ENCODE data around the gene RIPOR2. TPM values are rescaled to one million over a fixed set of nuclear protein-coding genes. Genes with fewer than 3 reads are reported as not detected.
"Not testable (repeated sequence)": the region's sequence is repeated elsewhere in the genome, so short reads cannot be mapped to it uniquely, and the experiment has no call there.

The RIPOR2 gene
- total and polyA plus RNA-seq, 10 of the 15 experiments (the other 5 are each of a cell fraction or from before 2014, with no cell fraction given) = 22.2 to 48.2 (median 34.7) TPM

DNA sequence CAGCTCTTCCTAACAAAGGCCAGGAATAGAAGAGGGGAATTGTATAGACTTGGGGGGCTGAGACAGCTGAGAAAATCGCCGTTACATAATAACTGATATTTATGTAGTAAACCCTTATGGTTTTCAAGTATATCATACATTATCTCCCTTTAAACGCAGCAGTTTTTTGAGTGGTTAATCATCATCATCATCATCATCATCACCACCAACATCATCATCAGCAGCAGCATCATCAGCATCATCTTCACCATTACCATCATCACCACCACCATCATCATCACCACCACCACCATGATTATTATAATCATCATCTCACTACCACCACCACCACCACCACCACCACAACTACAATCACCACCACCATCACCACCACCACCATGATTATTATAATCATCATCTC is 9.1 kb downstream of the RIPOR2 start:
- intact Hi-C loops (cut with micrococcal nuclease; ENCODE audit: unreplicated experiment); H3K4me2 ChIP-seq (ENCODE audit: control insufficient read depth, insufficient read depth): not testable (repeated sequence)
- CTCF ChIA-PET = interaction anchor here (1.0 to 3.1 kb wide), 6 partner anchors 8 to 91 kb away, joined by 4 to 28 read pairs (median 8); partner anchors contain the start of gene RIPOR2

DNA sequence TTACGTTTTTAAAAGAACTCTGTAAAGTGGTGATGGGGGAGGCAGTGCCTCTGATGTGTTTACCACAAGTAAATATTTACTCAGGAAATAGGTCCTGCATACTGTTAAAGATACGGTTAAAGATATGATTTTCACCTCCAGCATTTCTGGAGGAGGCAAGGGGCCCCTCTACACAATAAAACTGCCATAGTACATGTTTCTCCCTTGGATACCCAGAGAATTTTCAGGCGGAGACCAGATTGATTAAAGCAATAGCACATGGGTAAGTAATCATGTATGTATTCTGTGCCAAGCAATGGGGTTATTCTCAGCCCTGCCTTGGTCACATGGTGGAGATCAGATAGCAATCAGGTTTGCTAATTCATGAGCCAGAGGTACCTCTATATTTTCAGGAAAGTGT is 9.6 kb downstream of the RIPOR2 start:
- Histone ChIP-seq H3K9me3 (replicated peaks; ENCODE audit: control insufficient read depth, insufficient read depth, low read length) (no peaks in the 10 kb centered on the region; the same call in 2 of the 3 replicates), H3K4me3 (no peak overlapping the region), H4K20me1 (ENCODE audit: control insufficient read depth, insufficient read depth) (no peaks in the 10 kb centered on the region), H3K4me1 (ENCODE audit: control insufficient read depth, insufficient read depth, low read length) (peaks cover 52% of the 10 kb centered on the region), H3K36me3 (ENCODE audit: control insufficient read depth in 2 of 2, insufficient read depth in 2 of 2, low read length in 1 of 2) (no peaks in the 10 kb centered on the region), H3K27me3 (replicated peaks in 1 of 2; ENCODE audit: control insufficient read depth in 2 of 2, insufficient read depth in 2 of 2, low read length in 1 of 2) (no peaks in the 10 kb centered on the region), H3K9ac (ENCODE audit: control insufficient read depth, insufficient read depth, low read length) (no peak overlapping the region), H3K4me2 (ENCODE audit: control insufficient read depth, insufficient read depth) (no peak overlapping the region), H3K79me2 (ENCODE audit: control insufficient read depth, insufficient read depth, low read length) (peaks cover 48% of the 10 kb centered on the region), H3K27ac (ENCODE audit: control insufficient read depth, insufficient read depth) (no peak overlapping the region), H2AFZ (ENCODE audit: control insufficient read depth, low read depth, low read length) (no peak overlapping the region)
- intact Hi-C loops (cut with micrococcal nuclease; ENCODE audit: unreplicated experiment) = no loop called here
- 2% methylated on average over 3 of the region's 3 CpGs for WGBS (ENCODE audit: insufficient coverage, insufficient replicate concordance, low lambda C conversion rate, missing lambda C conversion rate)
- DNase-seq (ENCODE audit: low read depth, low spot score) (no peak), FAIRE-seq (no peak), ATAC-seq (no peak)
- ChIA-PET SMC1A (ENCODE audit: uncharacterized antibody, unreplicated experiment) (interaction anchor here (0.6 to 3.3 kb wide), 16 partner anchors 8 to 471 kb away, joined by 3 to 28 read pairs (median 4); partner anchors contain the start of gene RIPOR2), RAD21 (ENCODE audit: unreplicated experiment) (interaction anchor here (0.9 to 1.9 kb wide), 6 partner anchors 10 to 101 kb away, joined by 3 to 16 read pairs (median 4); partner anchors contain the start of gene RIPOR2), POLR2A (interaction anchor here (1.2 to 1.8 kb wide), 2 partner anchors 16 to 64 kb away, joined by 3 to 9 read pairs; no protein-coding TSS in a partner anchor), CTCF (interaction anchor here (0.6 to 3.1 kb wide), 11 partner anchors 8 to 92 kb away, joined by 3 to 28 read pairs (median 6); partner anchors contain the start of gene RIPOR2)
- TF ChIP-seq PML (IDR thresholded peaks at IDR 0.05; ENCODE audit: low read length) (no peak), POLR2AphosphoS2 (IDR thresholded peaks at IDR 0.05; ENCODE audit: low read depth, low read length) (no peak), EZH2 (IDR thresholded peaks at IDR 0.05; ENCODE audit: borderline replicate concordance, control insufficient read depth, low read depth, low read length) (no peak), BHLHE40 (IDR thresholded peaks at IDR 0.05; ENCODE audit: borderline replicate concordance in 1 of 2, low read depth in 2 of 2, low read length in 1 of 2) (no peak), NBN (IDR thresholded peaks at IDR 0.05) (no peak), CREB1 (IDR thresholded peaks at IDR 0.05; ENCODE audit: low read depth) (no peak), GABPA (IDR thresholded peaks at IDR 0.05; ENCODE audit: low read depth) (no peak)
- TF ChIP-seq, protein P1, sequence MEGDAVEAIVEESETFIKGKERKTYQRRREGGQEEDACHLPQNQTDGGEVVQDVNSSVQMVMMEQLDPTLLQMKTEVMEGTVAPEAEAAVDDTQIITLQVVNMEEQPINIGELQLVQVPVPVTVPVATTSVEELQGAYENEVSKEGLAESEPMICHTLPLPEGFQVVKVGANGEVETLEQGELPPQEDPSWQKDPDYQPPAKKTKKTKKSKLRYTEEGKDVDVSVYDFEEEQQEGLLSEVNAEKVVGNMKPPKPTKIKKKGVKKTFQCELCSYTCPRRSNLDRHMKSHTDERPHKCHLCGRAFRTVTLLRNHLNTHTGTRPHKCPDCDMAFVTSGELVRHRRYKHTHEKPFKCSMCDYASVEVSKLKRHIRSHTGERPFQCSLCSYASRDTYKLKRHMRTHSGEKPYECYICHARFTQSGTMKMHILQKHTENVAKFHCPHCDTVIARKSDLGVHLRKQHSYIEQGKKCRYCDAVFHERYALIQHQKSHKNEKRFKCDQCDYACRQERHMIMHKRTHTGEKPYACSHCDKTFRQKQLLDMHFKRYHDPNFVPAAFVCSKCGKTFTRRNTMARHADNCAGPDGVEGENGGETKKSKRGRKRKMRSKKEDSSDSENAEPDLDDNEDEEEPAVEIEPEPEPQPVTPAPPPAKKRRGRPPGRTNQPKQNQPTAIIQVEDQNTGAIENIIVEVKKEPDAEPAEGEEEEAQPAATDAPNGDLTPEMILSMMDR (IDR thresholded peaks at IDR 0.05 in 2 of 3, conservative IDR thresholded peaks at IDR 0.05 in 1 of 3; ENCODE audit: control insufficient read depth in 2 of 3, extremely low read depth in 1 of 3, insufficient read depth in 1 of 3, low read depth in 3 of 3, low read length in 3 of 3) = no peak
- BruUV-seq (replicated peaks) = no TSS peak
- in situ Hi-C loops (cut with MboI) = no loop called here

More for the DNA sequence above, 9.1 kb downstream of the RIPOR2 start:
- FAIRE-seq; in situ Hi-C loops (cut with MboI); H3K9ac ChIP-seq (ENCODE audit: control insufficient read depth, insufficient read depth, low read length); H3K9me3 ChIP-seq (replicated peaks; ENCODE audit: control insufficient read depth, insufficient read depth, low read length); H2AFZ ChIP-seq (ENCODE audit: control insufficient read depth, low read depth, low read length); ATAC-seq; H3K27ac ChIP-seq (ENCODE audit: control insufficient read depth, insufficient read depth); H3K36me3 ChIP-seq (ENCODE audit: control insufficient read depth in 2 of 2, insufficient read depth in 2 of 2, low read length in 1 of 2); H4K20me1 ChIP-seq (ENCODE audit: control insufficient read depth, insufficient read depth); H3K27me3 ChIP-seq (replicated peaks in 1 of 2; ENCODE audit: control insufficient read depth in 2 of 2, insufficient read depth in 2 of 2, low read length in 1 of 2); DNase-seq (ENCODE audit: low read depth, low spot score); BruUV-seq (replicated peaks); H3K4me3 ChIP-seq: not testable (repeated sequence)
- ChIA-PET RAD21 (ENCODE audit: unreplicated experiment) (interaction anchor here (1.6 to 1.9 kb wide), 3 partner anchors 17 to 65 kb away, joined by 4 to 16 read pairs (median 7); no protein-coding TSS in a partner anchor), SMC1A (ENCODE audit: uncharacterized antibody, unreplicated experiment) (interaction anchor here (0.7 to 3.3 kb wide), 13 partner anchors 7 to 88 kb away, joined by 3 to 28 read pairs (median 5); partner anchors contain the start of gene RIPOR2), POLR2A (interaction anchor here (1.2 to 1.8 kb wide), 2 partner anchors 16 to 64 kb away, joined by 3 to 9 read pairs; no protein-coding TSS in a partner anchor)
- Histone ChIP-seq H3K79me2 (ENCODE audit: control insufficient read depth, insufficient read depth, low read length) (peaks cover 49% of the 10 kb centered on the region), H3K4me1 (ENCODE audit: control insufficient read depth, insufficient read depth, low read length) (peaks cover 57% of the 10 kb centered on the region)
- WGBS (ENCODE audit: insufficient coverage, insufficient replicate concordance, low lambda C conversion rate, missing lambda C conversion rate) = 27% methylated on average over 3 of the region's 3 CpGs
